CD4-positive, alpha-beta T cell treated with Interleukin-12 subunit alpha and Interleukin-12 subunit beta, for 1 hour (primary cell): ENCODE measurements around the gene MAML3.

ENCODE experiments used
- DNase-seq: peaks from one replicate; pipeline ENCODE4 v3.0.0-alpha.2; 2020

MAML3 gene

GRCh38 chr4:140031706-140032105, 122.3 kb downstream of the MAML3 start:
- DNase-seq = no peak

- no peak for DNase-seq
These were observed 122.9 kb downstream of the MAML3 start for GRCh38 chr4:140031061-140031460.

- DNase-seq = no peak
These were observed 125.1 kb downstream of the MAML3 start for GRCh38 chr4:140028676-140029517.

- DNase-seq = no peak
These were observed 125.9 kb downstream of the MAML3 start for GRCh38 chr4:140028101-140028500.

DNA sequence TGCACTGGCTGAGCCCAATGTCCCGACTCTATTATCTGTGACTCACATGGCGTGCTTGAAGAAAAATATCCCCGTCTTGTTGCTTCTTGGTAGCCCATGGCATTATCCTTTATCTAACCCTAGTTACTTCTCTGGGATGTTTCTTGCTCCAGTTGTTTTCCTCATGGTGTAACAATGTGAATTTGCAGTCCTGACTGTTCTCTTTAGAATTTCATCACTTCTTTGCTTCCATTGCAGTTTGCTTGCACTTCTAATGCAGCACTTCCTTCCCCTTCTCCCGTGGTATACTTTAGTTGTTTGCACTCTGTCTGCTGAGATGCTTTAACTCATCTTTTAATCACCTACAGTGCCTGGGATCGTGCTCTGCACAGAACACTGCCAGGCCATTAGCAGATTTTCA, 126.9 kb downstream of the MAML3 start:
- no peak for DNase-seq

DNA sequence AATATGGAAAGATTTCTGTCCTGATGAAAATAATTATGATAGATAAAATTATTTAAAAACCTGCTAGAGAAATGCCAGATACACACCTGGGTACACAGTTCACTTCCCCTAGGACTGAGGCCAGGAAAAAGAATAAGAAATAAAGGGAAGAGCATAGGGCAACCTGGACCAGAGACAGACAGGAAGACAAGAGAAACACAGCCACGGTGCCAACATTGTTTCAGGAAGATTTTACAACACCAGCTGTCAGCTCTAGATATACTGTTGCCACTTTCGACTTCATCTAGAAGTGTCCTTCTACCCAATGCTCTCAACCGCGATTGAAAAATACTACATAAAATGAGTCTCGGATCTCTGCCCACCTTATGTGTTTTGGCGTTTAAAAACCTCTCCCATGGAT, 128.5 kb downstream of the MAML3 start:
- DNase-seq = no peak

GRCh38 chr4:140020457-140021361, 133.3 kb downstream of the MAML3 start:
- DNase-seq = no peak

GRCh38 chr4:140019619-140020347, 134.2 kb downstream of the MAML3 start:
- no peak for DNase-seq

GRCh38 chr4:140018931-140019618, 134.9 kb downstream of the MAML3 start:
- no peak for DNase-seq

DNA sequence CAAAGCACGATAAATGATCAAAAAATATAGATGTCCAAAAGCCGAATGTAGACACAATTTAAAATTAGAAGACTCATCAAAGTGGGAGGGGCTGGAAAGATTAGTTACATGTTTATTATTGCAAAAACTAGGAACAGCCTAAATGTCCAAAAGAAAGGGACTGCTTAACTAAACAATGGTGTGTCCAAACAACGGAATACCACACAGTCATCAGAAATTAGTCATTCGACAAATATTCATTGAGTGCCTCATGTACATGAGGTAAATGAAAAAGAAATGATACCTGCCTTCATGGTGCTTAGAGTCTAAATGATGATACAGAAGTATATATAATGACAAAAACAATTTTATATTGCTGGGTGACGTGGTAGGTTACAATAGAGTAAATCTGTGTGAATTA, 139.7 kb downstream of the MAML3 start:
- no peak for DNase-seq

GRCh38 chr4:140012688-140013486, 141.1 kb downstream of the MAML3 start:
- peak; percentile 67 for DNase-seq

GRCh38 chr4:140005699-140006098, 148.3 kb downstream of the MAML3 start:
- no peak for DNase-seq

GRCh38 chr4:140004922-140005627, 148.9 kb downstream of the MAML3 start:
- DNase-seq = no peak

- DNase-seq = no peak
These were observed 149.5 kb downstream of the MAML3 start for GRCh38 chr4:140004549-140004895.

DNA sequence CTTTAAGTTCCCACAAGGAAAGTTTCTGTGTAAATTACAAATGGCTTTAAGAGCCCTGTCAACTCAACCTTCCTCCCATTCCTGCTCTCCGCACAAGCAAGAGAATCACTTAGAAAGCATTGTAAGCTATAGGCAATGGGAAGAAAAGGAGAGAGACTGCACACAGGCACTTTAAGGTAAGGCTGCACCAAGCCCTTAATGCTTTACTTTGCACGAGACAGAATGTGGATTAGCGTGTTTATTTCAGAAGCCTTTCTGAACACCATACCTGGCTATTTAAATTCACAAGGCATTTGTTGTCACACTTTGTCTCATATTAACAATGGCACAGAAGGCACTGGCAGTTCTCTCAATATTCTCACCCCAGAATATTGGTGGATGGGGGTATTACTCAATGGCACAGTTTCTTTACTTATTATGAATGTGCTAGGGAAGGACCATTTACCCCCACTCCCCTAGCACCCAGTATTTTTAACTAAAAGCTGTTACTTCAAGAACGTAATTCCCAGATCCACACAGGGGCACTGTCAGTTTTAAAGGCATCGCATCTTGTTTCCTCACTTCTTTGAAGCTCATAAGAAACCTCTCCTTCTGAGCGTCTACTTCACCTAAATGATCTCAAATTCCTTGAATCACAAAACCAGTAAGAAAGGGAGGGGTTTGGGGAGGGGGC, 150.0 kb downstream of the MAML3 start:
- DNase-seq = no peak

- no peak for DNase-seq
These were observed 153.8 kb downstream of the MAML3 start for GRCh38 chr4:140000232-140000631.

DNA sequence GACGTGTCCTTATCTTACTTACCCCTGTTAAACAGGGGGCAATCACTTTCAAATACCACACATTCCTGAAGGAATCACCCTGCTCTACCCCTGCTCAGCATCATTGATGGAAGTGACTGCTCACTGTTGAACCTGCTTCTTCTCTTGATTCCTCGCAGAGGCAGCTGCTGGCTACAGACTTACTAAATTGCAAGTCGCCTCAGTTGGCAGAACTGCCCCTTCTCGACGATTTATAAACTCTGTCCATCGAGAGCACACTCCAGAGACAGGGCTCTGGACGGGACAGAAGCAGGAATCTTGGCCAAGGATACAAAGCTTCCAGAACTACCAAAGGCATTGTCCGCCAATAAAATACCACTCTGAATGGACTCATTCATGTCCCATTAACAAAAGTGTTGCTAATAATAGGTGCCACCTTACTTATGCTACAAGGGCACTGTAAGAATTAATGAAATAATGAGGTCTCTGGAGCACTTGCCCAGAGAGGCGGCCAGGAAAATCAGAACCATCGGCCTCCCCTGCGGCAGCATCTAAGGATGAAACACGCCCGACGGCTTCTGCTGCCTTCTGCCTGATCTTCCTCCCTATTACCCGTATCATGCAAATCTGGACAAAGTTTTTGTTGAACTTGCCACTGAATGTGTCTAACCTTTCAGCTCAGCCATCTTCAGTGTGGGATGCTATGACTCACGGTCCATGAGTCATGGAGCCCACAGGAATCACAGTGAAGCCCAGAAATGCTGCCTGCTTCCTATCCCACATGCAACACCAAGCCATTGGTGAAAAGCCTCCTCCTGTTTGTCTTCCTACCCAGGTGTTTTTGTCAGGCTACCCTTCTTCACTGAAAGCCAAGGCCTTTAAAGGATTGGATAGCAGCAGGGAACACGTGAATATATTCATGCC, 164.9 kb downstream of the MAML3 start:
- no peak for DNase-seq

GRCh38 chr4:139987502-139987850, 166.5 kb downstream of the MAML3 start:
- DNase-seq = no peak

- no peak for DNase-seq
These were observed 167.1 kb downstream of the MAML3 start for GRCh38 chr4:139986689-139987501.
